Tibial nerve (tissue), 4 donors: Measurements from ENCODE around the gene NAGLU.

Experiments used
- EP300 ChIP-seq, 2 donors: sonication (generic); formaldehyde crosslinking; IDR thresholded peaks; one replicate each; pipeline ENCODE4 v1.6.1; 2017; ENCODE audit warnings: antibody characterized with exemption in 2 of 2, mild to moderate bottlenecking in 1 of 2
- POLR2A ChIP-seq, 2 donors: fragments of 450-650 bp; IDR thresholded peaks; one replicate each; pipeline ENCODE4 v1.6.1; 2017; ENCODE audit warnings: antibody characterized with exemption in 2 of 2, mild to moderate bottlenecking in 2 of 2, moderate library complexity in 2 of 2
- TF ChIP-seq, protein P1 (sequence below), 5 experiments: fragments of 200-600 bp in 3 of 5; fragments of 450-650 bp in 2 of 5; sonication (generic) in 3 of 5; IDR thresholded peaks; one replicate each; pipeline ENCODE4 v1.5.1; 2016 to 2019; ENCODE audit warnings: antibody characterized with exemption in 5 of 5, mild to moderate bottlenecking in 3 of 5, moderate library complexity in 2 of 5

DNA sequence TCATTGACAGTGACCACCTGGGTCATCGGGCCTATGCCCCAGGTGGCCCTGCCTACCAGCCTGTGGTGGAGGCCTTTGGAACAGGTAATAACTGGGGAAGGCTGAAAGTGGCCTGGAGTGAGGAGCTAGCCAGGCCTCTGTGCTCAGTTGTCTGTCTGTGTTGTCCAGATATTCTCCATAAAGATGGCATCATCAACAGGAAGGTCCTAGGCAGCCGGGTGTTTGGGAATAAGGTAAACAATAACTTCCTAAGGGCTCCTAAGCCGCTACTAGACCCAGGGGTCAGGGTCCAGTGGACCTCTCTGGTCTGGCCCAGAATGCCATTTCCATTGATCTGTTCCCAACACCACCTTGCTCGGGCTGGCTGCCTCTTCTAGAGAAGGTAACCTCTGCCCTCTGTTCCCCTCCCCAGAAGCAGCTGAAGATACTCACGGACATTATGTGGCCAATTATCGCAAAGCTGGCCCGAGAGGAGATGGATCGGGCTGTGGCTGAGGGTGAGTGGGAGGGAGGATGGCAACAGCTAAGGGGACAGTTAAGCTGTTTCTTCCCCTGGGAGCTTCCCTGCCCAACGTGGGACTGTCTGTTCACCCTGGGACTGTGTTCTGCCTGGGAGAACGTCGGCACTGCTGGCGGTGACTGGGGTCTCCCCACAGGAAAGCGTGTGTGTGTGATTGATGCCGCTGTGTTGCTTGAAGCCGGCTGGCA lies 28.9 kb downstream of the NAGLU start:
- TF ChIP-seq, protein P1, sequence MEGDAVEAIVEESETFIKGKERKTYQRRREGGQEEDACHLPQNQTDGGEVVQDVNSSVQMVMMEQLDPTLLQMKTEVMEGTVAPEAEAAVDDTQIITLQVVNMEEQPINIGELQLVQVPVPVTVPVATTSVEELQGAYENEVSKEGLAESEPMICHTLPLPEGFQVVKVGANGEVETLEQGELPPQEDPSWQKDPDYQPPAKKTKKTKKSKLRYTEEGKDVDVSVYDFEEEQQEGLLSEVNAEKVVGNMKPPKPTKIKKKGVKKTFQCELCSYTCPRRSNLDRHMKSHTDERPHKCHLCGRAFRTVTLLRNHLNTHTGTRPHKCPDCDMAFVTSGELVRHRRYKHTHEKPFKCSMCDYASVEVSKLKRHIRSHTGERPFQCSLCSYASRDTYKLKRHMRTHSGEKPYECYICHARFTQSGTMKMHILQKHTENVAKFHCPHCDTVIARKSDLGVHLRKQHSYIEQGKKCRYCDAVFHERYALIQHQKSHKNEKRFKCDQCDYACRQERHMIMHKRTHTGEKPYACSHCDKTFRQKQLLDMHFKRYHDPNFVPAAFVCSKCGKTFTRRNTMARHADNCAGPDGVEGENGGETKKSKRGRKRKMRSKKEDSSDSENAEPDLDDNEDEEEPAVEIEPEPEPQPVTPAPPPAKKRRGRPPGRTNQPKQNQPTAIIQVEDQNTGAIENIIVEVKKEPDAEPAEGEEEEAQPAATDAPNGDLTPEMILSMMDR (IDR thresholded peaks at IDR 0.05): no peak
- TF ChIP-seq POLR2A (IDR thresholded peaks at IDR 0.05) (no peak), EP300 (IDR thresholded peaks at IDR 0.05) (no peak)
